Keratinocyte (primary cell): ENCODE data around the gene C22orf15. TPM values are rescaled to one million over a fixed set of nuclear protein-coding genes. Genes with fewer than 3 reads are reported as not detected.

Experiments
- DNase-seq: peaks from one replicate; pipeline ENCODE4 v3.0.0-alpha.2; 2011; ENCODE audit warnings: low read depth, missing footprints, low spot score
- FAIRE-seq: peaks from 2 replicates; lab custom pipeline; 2011; peaks lifted over from hg19 to GRCh38; lab: Jason Lieb, UNC
- H2AFZ ChIP-seq: 2 replicates; pipeline ENCODE4 v1.6.0; 2012; ENCODE audit warnings: low read length, control low read depth, inconsistent platforms; ENCODE audit not compliant: control insufficient read depth
- H3K27ac ChIP-seq: 2 replicates; pipeline ENCODE4 v1.5.1; 2011; ENCODE audit warnings: low read length; ENCODE audit not compliant: control insufficient read depth, insufficient read depth
- H3K27me3 ChIP-seq: 3 replicates; pipeline ENCODE4 v1.6.0; 2011; ENCODE audit warnings: low read length; ENCODE audit not compliant: control insufficient read depth, insufficient read depth; ENCODE audit errors: extremely low read depth
- H3K36me3 ChIP-seq, 2 experiments: 2 replicates in 1 of 2; 3 replicates in 1 of 2; pipeline ENCODE4 v1.5.1; 2011; ENCODE audit warnings: low read length in 2 of 2, mild to moderate bottlenecking in 1 of 2; ENCODE audit not compliant: control insufficient read depth in 2 of 2, insufficient read depth in 2 of 2; ENCODE audit errors: extremely low read depth in 1 of 2
- H3K4me1 ChIP-seq: 3 replicates; pipeline ENCODE4 v1.5.1; 2011; ENCODE audit warnings: low read length; ENCODE audit not compliant: control insufficient read depth, insufficient read depth; ENCODE audit errors: extremely low read depth
- H3K4me2 ChIP-seq: 3 replicates; pipeline ENCODE4 v1.6.0; 2011; ENCODE audit warnings: low read depth, low read length; ENCODE audit not compliant: control insufficient read depth, insufficient read depth; ENCODE audit errors: extremely low read depth
- H3K4me3 ChIP-seq, 3 experiments: fragments of 200-600 bp in 1 of 3; sonication (generic) in 1 of 3; 2 replicates in 2 of 3; 3 replicates in 1 of 3; pipeline ENCODE4 v1.5.1; 2011 to 2016; ENCODE audit warnings: low read length in 3 of 3, mild to moderate bottlenecking in 3 of 3, control low read depth in 2 of 3, inconsistent platforms in 1 of 3, low read depth in 1 of 3, mixed read lengths in 1 of 3, mixed run types in 1 of 3, moderate library complexity in 1 of 3; ENCODE audit not compliant: control insufficient read depth in 2 of 3, insufficient read depth in 2 of 3; ENCODE audit errors: extremely low read depth in 1 of 3
- H3K79me2 ChIP-seq: 2 replicates; pipeline ENCODE4 v1.6.0; 2012; ENCODE audit warnings: low read length; ENCODE audit not compliant: control insufficient read depth, insufficient read depth
- H3K9ac ChIP-seq: 3 replicates; pipeline ENCODE4 v1.6.0; 2011; ENCODE audit warnings: low read length; ENCODE audit not compliant: control insufficient read depth, insufficient read depth; ENCODE audit errors: extremely low read depth
- H3K9me1 ChIP-seq: 3 replicates; pipeline ENCODE4 v1.6.0; 2011; ENCODE audit warnings: low read length; ENCODE audit not compliant: control insufficient read depth, insufficient read depth; ENCODE audit errors: extremely low read depth
- H3K9me3 ChIP-seq: 2 replicates; pipeline ENCODE4 v1.5.1; 2012; ENCODE audit warnings: low read depth, low read length; ENCODE audit not compliant: control insufficient read depth
- H4K20me1 ChIP-seq: 3 replicates; pipeline ENCODE4 v1.6.0; 2011; ENCODE audit warnings: low read length; ENCODE audit not compliant: control insufficient read depth, insufficient read depth; ENCODE audit errors: extremely low read depth
- EZH2 ChIP-seq: IDR thresholded peaks from one replicate; pipeline ENCODE4 v1.6.1; 2012; ENCODE audit warnings: inconsistent platforms, mild to moderate bottlenecking, low read length, moderate library complexity
- dilution Hi-C: fragments of 300-500 bp; cut with MboI; formaldehyde crosslinking; loops from one replicate; pipeline ENCODE4 v1.7.0; 2020; ENCODE audit warnings: low sequenced_read_pairs; ENCODE audit not compliant: extremely low pct_ligation_motif_present
- polyA plus RNA-seq, 5 experiments: library from polyadenylated mRNA; depleted of rRNA in 3 of 5; stranded (reverse) in 3 of 5; stranded (forward) in 1 of 5; unstranded in 1 of 5; fragments of >200 nt; gene quantifications; 1 replicate in 1 of 5; 2 replicates in 3 of 5; 3 replicates in 1 of 5; pipeline versions ENCODE4 v1.2.1 to v1.2.3, GENCODE V29; 2011 to 2012; ENCODE audit warnings: missing spikeins in 2 of 5, low read depth in 1 of 5, low replicate concordance in 1 of 5
- TF ChIP-seq, protein P1 (sequence below), 3 experiments: IDR thresholded peaks in 1 of 3; conservative IDR thresholded peaks in 1 of 3; optimal IDR thresholded peaks in 1 of 3; 2 replicates in 2 of 3; 3 replicates in 1 of 3; pipeline versions ENCODE3 to v1.5.1; 2011; ENCODE audit warnings: low read length in 3 of 3, mild to moderate bottlenecking in 3 of 3, moderate library complexity in 2 of 3, control low read depth in 1 of 3, inconsistent platforms in 1 of 3; ENCODE audit not compliant: insufficient read depth in 2 of 3; ENCODE audit errors: extremely low read depth in 1 of 3

C22orf15 gene
- polyA plus RNA-seq, 1 donor (not counting 4 experiments of a cell fraction or from before 2014, with no cell fraction given): not detected

DNA sequence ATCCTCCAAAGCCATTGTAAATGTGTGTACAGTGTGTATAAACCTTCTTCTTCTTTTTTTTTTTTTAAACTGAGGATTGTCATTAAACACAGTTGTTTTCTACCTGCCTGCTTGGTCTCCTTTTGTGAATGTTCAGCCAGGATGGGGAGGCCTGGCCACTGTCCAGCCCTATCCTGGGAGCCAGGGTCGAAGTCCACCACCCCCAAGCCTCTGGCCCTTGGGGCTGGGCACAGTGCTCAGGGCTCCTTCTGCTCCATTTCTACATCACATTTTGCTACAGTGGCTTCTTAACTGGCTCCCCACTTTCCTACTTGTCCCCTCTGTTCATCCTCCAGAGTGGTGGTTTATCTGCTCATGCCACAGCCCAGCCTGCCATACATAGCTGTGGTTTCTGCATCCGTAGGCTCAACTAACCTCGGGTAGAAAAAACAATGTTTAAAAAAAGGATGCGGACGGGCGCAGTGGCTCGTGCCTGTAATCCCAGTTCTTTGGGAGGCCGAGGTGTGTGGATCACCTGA lies 21.5 kb downstream of the C22orf15 start:
- FAIRE-seq: no peak
- Histone ChIP-seq H3K9me3 (no peaks in the 10 kb centered on the region), H3K4me3 (no peak overlapping the region), H3K27me3 (no peaks in the 10 kb centered on the region), H4K20me1 (peaks cover 9% of the 10 kb centered on the region), H3K4me2 (no peak overlapping the region), H3K9ac (no peak overlapping the region), H3K27ac (no peak overlapping the region), H3K36me3 (no peaks in the 10 kb centered on the region), H3K79me2 (peaks cover 20% of the 10 kb centered on the region), H2AFZ (no peak overlapping the region), H3K4me1 (peaks cover 27% of the 10 kb centered on the region), H3K9me1 (no peaks in the 10 kb centered on the region)
- dilution Hi-C loops: no loop called here
- TF ChIP-seq, protein P1, sequence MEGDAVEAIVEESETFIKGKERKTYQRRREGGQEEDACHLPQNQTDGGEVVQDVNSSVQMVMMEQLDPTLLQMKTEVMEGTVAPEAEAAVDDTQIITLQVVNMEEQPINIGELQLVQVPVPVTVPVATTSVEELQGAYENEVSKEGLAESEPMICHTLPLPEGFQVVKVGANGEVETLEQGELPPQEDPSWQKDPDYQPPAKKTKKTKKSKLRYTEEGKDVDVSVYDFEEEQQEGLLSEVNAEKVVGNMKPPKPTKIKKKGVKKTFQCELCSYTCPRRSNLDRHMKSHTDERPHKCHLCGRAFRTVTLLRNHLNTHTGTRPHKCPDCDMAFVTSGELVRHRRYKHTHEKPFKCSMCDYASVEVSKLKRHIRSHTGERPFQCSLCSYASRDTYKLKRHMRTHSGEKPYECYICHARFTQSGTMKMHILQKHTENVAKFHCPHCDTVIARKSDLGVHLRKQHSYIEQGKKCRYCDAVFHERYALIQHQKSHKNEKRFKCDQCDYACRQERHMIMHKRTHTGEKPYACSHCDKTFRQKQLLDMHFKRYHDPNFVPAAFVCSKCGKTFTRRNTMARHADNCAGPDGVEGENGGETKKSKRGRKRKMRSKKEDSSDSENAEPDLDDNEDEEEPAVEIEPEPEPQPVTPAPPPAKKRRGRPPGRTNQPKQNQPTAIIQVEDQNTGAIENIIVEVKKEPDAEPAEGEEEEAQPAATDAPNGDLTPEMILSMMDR (optimal IDR thresholded peaks at IDR 0.05 in 1 of 3, IDR thresholded peaks at IDR 0.05 in 1 of 3, conservative IDR thresholded peaks at IDR 0.05 in 1 of 3; ENCODE audit: extremely low read depth in 1 of 3, insufficient read depth in 2 of 3, low read length in 3 of 3): no peak
- TF ChIP-seq EZH2: no peak
- DNase-seq: no peak

DNA sequence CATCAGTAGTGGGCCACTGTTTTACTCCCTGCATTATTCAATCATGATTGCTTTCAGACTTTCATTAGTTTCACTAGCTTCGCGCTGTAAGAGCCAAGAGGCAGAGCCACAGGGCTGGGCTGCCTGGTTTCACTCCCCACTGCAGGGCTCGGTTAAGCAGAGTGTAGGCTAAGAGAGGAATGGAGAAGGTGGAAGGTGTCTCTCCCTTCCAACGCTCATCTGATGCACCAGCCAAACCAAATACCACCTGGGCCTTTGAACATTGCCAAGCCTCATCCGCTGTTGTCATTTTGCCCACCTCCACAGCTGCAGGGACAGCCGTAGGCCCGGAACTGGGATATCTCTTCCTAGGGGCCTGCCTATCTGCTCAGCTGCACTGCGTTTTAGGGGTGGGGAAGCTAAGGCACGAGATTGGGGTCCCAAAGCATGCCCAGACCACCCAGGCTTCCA lies 23.5 kb downstream of the C22orf15 start:
- FAIRE-seq (peak; percentile 70), DNase-seq (no peak)
- Histone ChIP-seq H3K9me3 (no peaks in the 10 kb centered on the region), H3K27me3 (no peaks in the 10 kb centered on the region), H3K79me2 (peaks cover 40% of the 10 kb centered on the region), H4K20me1 (peaks cover 9% of the 10 kb centered on the region), H3K9me1 (no peaks in the 10 kb centered on the region), H2AFZ (peak overlapping the region; percentile 95), H3K4me2 (peak overlapping the region; percentile 99), H3K4me1 (peaks cover 23% of the 10 kb centered on the region), H3K4me3 (peak overlapping the region; percentile 67 to 95 (median 77)), H3K9ac (peak overlapping the region; percentile 96), H3K36me3 (peaks cover 0 to 2% of the 10 kb centered on the region in 2 experiments), H3K27ac (peak overlapping the region; percentile 91)
- dilution Hi-C loops: no loop called here
- TF ChIP-seq, protein P1 (optimal IDR thresholded peaks at IDR 0.05 in 1 of 3, IDR thresholded peaks at IDR 0.05 in 1 of 3, conservative IDR thresholded peaks at IDR 0.05 in 1 of 3; ENCODE audit: extremely low read depth in 1 of 3, insufficient read depth in 2 of 3, low read length in 3 of 3): no peak
- TF ChIP-seq EZH2: no peak
